ENCODE data around the gene UGT1A1. TPM values are rescaled to one million over a fixed set of nuclear protein-coding genes. Genes with fewer than 3 reads are reported as not detected.
"Not testable (repeated sequence)": the region's sequence is repeated elsewhere in the genome, so short reads cannot be mapped to it uniquely, and the experiment has no call there.

The UGT1A1 gene
- total and polyA plus RNA-seq, 8 donors: 0.04 to 0.24 (median 0.14) TPM; not detected in 1

GRCh38 chr2:233745073-233745755 lies 14.9 kb upstream of the UGT1A1 start:
- no peak overlapping the region for H3K27ac ChIP-seq

DNA sequence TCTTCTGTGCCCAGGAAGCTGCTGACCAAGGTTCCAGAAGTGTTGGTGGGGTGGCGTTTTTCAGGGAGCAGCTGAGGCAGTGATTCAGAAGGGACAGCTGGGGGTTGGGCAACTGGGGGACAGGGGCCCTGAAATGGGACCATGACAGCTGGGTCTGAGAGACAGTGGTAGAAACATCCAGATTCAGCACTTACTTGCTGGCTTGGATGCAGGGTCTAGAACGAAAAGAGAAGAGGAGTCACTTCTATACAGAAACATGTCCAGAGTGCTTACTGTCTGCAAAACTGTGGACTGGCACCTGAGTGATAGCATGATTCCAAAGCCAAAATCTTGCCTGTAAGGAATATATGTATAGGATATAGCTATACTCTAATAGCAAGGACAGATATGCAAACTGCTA lies 14.2 kb upstream of the UGT1A1 start:
- H3K27ac ChIP-seq; H3K4me3 ChIP-seq; H3K4me1 ChIP-seq; H3K27me3 ChIP-seq; intact Hi-C loops (cut with DNase I); ATAC-seq; H3K36me3 ChIP-seq; DNase-seq; H3K9me3 ChIP-seq: not testable (repeated sequence)

More at GRCh38 chr2:233745073-233745755, 14.9 kb upstream of the UGT1A1 start:
- Histone ChIP-seq H3K27me3 (peaks cover 0 to 5% of the 10 kb centered on the region in 2 donors), H3K36me3 (no peaks in the 10 kb centered on the region), H3K9me3 (no peaks in the 10 kb centered on the region), H3K4me3 (no peak overlapping the region), H3K4me1 (no peaks in the 10 kb centered on the region)
- TF ChIP-seq CTCF (IDR thresholded peaks at IDR 0.05): no peak
- no peak for DNase-seq
- intact Hi-C loops (cut with DNase I): no loop called here
- ATAC-seq: no peak

DNA sequence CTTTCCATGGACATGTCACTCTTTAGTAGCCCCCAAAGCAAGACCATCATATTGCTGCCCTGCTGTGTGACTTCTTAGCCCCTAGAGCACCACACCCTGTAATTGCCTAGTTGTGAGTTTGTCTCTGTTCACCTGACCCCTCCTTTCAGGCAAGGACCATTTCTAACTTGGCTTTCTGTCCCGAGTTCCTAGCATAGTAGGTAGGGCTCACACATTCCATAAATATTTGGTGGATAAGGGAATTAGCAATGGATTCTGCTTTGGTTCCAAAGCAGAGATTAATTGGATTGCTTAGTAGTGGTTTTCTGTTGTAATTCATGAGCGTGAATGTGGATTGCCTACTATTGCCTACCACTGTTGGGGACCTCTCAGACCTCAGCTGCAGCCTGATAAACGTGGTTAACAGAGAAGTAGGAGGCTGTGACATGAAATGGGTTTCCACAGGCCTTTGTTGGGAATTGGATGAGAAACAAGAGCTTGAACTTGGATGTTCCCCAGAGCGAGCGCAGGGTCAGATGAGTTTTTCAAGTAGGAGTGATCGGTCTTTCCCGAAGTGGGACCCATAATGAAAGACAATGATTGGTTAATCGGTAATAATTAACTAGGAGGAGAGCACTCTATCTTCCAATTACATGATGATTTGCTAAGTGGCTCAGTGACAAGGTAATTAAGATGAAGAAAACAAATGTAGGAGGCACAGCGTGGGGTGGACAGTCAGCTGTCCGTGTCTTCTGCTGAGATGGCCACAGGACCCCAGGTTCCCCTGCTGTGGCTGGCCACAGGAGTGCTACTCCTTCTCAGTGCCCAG lies 13.4 kb upstream of the UGT1A1 start:
- intact Hi-C loops (cut with DNase I): no loop called here
- H3K27me3 ChIP-seq: peaks cover 0 to 5% of the 10 kb centered on the region in 2 donors
- ATAC-seq (no peak), DNase-seq (no peak)
- no peak overlapping the region for H3K27ac ChIP-seq
- H3K4me3 ChIP-seq: no peak overlapping the region
- H3K4me1 ChIP-seq: no peaks in the 10 kb centered on the region
- TF ChIP-seq CTCF (IDR thresholded peaks at IDR 0.05): no peak
- H3K36me3 ChIP-seq: no peaks in the 10 kb centered on the region
- H3K9me3 ChIP-seq: peaks cover 0 to 11% of the 10 kb centered on the region in 2 donors

DNA sequence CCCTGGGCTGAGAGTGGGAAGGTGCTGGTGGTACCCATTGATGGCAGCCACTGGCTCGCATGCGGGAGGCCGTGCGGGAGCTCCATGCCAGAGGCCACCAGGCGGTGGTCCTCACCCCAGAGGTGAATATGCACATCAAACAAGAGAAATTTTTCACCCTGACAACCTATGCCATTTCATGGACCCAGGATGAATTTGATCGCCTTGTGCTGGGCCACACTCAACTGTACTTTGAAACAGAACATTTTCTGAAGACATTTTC lies 12.9 kb upstream of the UGT1A1 start:
- no peak overlapping the region for H3K27ac ChIP-seq
- intact Hi-C loops (cut with DNase I): no loop called here
- ATAC-seq: no peak
- no peaks in the 10 kb centered on the region for H3K36me3 ChIP-seq
- H3K9me3 ChIP-seq: peaks cover 0 to 11% of the 10 kb centered on the region in 2 donors
- peak in 1 of 4 donors; percentile 69 for DNase-seq
- H3K4me1 ChIP-seq: no peaks in the 10 kb centered on the region
- H3K4me3 ChIP-seq: no peak overlapping the region
- peaks cover 0 to 5% of the 10 kb centered on the region in 2 donors for H3K27me3 ChIP-seq
- TF ChIP-seq CTCF (IDR thresholded peaks at IDR 0.05): no peak

- DNase-seq; intact Hi-C loops (cut with DNase I); H3K4me1 ChIP-seq; H3K4me3 ChIP-seq; H3K27me3 ChIP-seq; H3K36me3 ChIP-seq; ATAC-seq; H3K27ac ChIP-seq: not testable (repeated sequence)
- H3K9me3 ChIP-seq: peaks cover 0 to 11% of the 10 kb centered on the region in 2 donors
These were observed 9.4 kb upstream of the UGT1A1 start for GRCh38 chr2:233750689-233751088.

- H3K4me3 ChIP-seq; H3K27me3 ChIP-seq; H3K27ac ChIP-seq; ATAC-seq; DNase-seq; H3K4me1 ChIP-seq; intact Hi-C loops (cut with DNase I); H3K36me3 ChIP-seq: not testable (repeated sequence)
- peaks cover 0 to 11% of the 10 kb centered on the region in 2 donors for H3K9me3 ChIP-seq
These were observed 8.7 kb upstream of the UGT1A1 start for GRCh38 chr2:233751212-233752009.
